GM18505 (cell line): ENCODE data around the gene PCLO.
"Not testable (repeated sequence)": the region's sequence is repeated elsewhere in the genome, so short reads cannot be mapped to it uniquely, and the experiment has no call there.

Experiments
- ATAC-seq: cut with Tn5 transposase; IDR thresholded peaks from one replicate; pipeline ENCODE4 v1.9.1; 2021; ENCODE audit not compliant: unreplicated experiment
- POLR2A ChIP-seq: IDR thresholded peaks from 4 replicates; pipeline ENCODE4 v1.6.1; 2011; ENCODE audit warnings: borderline replicate concordance; ENCODE audit not compliant: insufficient read depth, insufficient read length; ENCODE audit errors: extremely low read depth

PCLO gene

DNA sequence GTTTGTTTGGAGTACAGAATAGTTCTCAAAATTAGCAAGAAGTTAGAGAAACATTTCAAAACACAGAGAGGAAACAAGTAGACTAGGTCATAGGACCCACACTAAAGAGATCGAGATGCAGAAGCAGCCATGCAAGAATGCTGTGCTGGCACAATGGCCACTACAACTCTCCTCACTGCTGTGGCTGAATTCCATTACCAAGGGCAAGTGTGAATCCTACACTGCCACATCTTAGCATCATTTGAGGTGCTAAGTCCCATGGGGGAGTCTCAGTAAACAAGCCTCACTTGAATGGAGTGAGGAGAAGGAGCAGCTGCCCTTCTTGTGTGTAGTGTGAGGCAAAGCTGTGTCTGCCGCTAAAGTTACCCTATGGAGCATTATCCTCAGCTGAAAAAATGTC is 56.7 kb downstream of the PCLO start:
- TF ChIP-seq POLR2A, result no peak
- no peak for ATAC-seq

DNA sequence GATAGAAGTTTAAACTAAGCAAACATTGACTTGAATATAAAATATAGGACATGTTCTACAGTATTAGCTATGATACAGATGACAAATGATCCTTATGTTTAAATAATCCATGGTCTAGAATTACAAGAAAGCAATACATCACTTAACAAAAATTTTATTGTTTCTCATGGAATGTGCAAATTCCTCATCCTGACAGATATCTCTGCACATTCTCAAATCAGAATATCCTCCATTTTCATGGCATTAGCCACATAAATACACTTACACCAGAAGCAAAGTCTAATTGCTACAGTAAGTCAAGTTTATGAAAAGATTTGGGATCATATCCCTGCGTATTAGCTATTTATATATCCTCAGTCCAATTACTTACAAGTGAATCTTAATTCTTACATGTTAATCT is 57.6 kb downstream of the PCLO start:
- ATAC-seq, result no peak
- TF ChIP-seq POLR2A, result no peak

- ATAC-seq, result no peak
These were observed 61.2 kb downstream of the PCLO start for GRCh38 chr7:83101530-83101929.

GRCh38 chr7:83096065-83096580 is 66.6 kb downstream of the PCLO start:
- no peak for TF ChIP-seq POLR2A
- ATAC-seq, result no peak

More at GRCh38 chr7:83101530-83101929, 61.2 kb downstream of the PCLO start:
- no peak for TF ChIP-seq POLR2A

GRCh38 chr7:83085299-83085698 is 77.4 kb downstream of the PCLO start:
- no peak for TF ChIP-seq POLR2A
- no peak for ATAC-seq

- ATAC-seq, result not testable (repeated sequence)
These were observed 82.8 kb downstream of the PCLO start for GRCh38 chr7:83079879-83080278.

DNA sequence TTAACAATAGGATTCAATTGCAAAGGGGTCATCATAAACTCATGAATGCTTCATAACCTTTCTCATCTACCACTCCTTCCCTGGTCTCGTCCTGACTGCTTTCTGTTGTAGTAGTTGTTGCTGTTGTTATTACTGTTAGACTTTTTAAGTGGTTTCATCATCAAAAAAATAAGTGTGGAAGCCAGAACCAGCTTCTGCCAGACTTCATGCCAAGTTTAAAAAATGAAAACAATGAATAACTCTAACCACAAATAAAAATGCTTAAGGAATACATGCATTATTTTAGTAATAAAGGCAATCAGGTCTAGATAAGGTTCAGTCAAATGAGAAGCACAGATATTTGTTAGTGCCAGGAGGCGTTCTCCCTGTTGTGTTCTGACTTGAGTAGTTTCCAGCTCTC is 85.4 kb downstream of the PCLO start:
- ATAC-seq, result no peak
- TF ChIP-seq POLR2A, result no peak

DNA sequence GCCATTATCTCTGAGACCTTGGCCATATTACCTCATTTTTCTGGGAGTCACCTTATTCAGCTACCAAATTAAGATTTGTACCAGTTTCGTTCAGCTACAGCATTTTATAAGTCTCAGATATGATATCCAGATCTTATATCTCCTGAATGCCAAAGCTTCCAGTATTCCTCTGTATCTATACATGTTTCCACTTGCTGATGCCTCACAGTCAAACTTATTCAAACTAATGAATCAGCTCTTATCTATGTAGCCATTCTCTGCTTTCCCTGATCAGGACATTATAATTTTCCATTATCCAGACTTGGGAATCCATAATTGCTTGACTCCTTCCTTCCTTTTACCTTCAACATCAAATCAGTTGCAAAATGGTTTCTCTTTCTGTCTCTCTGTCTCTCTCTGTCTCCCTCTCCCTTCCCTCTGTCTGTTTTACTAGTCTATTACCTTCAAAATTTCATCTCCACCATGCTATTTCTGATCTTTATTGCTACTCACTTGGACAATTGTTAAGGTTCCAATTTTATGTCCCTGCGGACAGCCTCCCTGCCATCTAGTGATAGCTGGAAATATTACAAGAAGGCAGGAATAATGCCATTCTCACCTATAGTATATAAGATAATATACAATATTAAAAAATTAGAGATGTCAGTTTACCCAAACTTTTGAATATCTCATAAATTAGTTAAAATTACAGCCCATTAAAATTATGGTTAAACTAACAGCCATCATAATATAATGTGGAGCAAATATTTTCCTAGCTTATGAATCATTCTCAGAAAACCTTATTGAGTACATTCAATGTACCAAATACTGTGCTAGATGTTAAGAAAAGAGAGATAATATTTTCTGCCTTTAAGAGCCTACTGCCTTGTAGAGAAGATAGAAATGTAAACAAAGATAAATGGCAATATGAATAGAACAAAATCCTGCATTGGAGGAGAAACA is 89.8 kb downstream of the PCLO start:
- no peak for TF ChIP-seq POLR2A
- no peak for ATAC-seq

- no peak for ATAC-seq
- TF ChIP-seq POLR2A, result no peak
These were observed 97.0 kb downstream of the PCLO start for GRCh38 chr7:83065714-83066113.

- no peak for TF ChIP-seq POLR2A
- ATAC-seq, result no peak
These were observed 102.5 kb downstream of the PCLO start for GRCh38 chr7:83060218-83060617.

DNA sequence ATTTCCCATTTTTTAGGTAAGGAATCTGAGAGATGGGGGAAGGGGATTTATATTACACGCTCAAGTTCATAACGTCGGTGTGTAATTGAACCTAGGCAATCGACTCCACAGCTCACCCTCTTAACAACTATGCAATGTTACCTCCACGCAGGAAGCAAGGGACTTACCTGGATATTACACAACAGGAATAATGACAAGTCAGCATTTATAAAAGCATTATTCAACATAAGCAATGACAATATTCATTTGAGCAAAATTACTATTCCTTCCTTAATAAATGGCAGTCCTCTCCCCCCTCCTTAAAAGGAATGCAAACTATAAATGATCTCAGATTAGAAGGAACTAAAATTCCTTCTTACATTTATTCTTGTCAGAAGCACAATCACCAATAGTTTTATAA is 104.0 kb downstream of the PCLO start:
- no peak for ATAC-seq

DNA sequence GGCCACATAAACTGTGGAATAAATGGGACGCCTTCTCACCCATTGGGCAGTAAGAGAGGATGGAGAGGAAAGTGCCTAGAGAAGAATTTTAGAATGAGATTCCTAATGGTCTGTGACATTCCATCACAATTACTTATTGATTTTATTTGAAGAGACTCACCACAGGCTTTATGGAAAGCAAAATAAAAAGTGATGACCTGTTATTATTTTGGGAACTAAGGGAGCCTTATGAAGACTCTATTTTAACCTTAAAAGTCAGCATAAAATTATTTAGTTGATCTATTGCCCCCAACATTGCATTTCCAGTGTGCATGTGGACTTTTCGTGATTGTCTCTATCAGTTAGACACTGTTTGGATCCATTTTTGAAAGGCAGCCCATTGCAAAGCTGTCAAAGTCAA is 107.5 kb downstream of the PCLO start:
- ATAC-seq, result no peak
- TF ChIP-seq POLR2A, result no peak

More for the DNA sequence above, 104.0 kb downstream of the PCLO start:
- TF ChIP-seq POLR2A, result no peak

DNA sequence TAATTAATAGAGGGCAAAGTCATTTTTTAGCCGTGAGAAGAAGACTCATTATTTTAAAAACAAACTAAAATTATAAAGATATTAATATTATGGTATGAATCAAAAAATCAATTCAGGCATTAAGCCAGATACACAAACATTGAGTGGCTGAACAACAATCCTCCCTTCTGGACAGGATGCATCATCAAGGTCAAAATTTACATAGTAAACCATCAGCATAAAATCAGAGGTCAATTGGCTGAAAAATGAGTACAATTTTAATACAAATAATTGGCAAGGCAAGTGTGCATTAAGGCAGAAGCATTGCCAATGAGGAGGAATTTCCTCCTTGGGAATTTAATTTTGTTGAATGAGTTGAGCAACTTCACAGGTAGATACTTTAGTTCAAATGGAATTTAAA is 108.2 kb downstream of the PCLO start:
- ATAC-seq, result no peak
- TF ChIP-seq POLR2A, result no peak

DNA sequence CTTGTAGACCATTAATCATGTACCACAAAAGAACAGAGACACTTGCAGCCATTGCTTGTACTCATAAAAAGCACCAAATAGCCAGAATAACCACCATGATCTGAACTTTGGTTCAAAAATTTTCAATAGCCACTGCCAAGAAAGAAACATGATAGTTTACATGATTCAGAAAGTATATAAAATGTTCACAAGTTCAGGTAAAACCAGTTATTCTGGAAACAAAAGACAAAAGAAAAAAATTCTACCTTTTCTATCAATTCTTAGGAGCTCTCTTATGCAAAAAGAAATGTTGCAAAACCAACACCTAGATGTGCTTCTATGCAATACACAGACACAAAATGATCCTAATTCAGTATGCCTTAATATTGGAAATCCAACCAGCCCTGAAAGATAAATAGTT is 108.7 kb downstream of the PCLO start:
- no peak for ATAC-seq
- TF ChIP-seq POLR2A, result no peak
